D721Med (cell line): ENCODE measurements around the gene PJA2.

Source experiments
- DNase-seq: peaks from one replicate; pipeline ENCODE4 v3.0.0; 2011; ENCODE audit warnings: low spot score; ENCODE audit not compliant: insufficient read length
- FAIRE-seq: peaks from 2 replicates; lab custom pipeline; 2011; peaks lifted over from hg19 to GRCh38; lab: Jason Lieb, UNC
- CTCF ChIP-seq: IDR thresholded peaks from 2 replicates; pipeline ENCODE4 v1.5.1; 2012; ENCODE audit warnings: mild to moderate bottlenecking, control low read depth; ENCODE audit not compliant: insufficient read depth; ENCODE audit errors: missing control alignments

PJA2 gene

DNA sequence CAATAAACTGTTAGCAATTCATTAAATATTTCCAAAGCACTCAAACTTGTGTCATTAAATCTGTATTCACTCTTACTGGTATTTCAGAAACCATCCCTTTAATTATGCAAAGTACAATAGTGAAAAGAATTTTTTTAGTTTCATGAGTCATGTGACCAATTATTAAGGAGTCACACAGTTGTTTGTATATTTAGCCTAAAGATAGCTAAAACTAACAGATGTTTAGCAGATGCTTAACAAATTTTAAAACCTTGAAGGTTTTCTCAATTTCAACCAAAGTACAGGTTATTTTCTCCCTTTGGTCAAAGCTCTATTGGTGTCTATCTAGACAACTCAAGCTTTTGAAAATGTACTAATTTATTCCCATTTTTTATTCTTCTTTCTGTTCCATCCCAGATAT, 44.1 kb downstream of the PJA2 start:
- no peak for TF ChIP-seq CTCF
- no peak for DNase-seq
- FAIRE-seq = no peak

GRCh38 chr5:109364977-109365376, 44.8 kb downstream of the PJA2 start:
- no peak for FAIRE-seq
- no peak for DNase-seq
- TF ChIP-seq CTCF = no peak

GRCh38 chr5:109359642-109360041, 50.1 kb downstream of the PJA2 start:
- no peak for FAIRE-seq
- DNase-seq = no peak
- TF ChIP-seq CTCF = no peak

DNA sequence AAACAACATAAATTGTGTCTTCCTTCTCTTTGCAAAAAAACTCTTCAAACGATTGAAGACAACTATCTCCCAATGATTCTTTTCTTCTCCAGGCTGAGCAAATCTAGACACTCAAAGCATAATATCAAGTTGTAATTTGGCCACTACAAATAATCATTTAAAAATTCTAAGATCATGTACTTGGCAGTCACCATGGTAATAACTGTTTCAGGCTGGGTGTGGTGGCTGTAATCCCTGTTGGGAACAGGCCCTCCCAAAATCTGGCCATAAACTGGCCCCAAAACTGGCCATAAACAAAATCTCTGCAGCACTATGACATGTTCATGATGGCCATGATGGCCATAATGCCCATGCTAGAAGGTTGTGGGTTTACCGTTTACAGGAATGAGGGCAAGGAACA, 52.0 kb downstream of the PJA2 start:
- no peak for TF ChIP-seq CTCF
- DNase-seq = no peak
- FAIRE-seq = no peak

DNA sequence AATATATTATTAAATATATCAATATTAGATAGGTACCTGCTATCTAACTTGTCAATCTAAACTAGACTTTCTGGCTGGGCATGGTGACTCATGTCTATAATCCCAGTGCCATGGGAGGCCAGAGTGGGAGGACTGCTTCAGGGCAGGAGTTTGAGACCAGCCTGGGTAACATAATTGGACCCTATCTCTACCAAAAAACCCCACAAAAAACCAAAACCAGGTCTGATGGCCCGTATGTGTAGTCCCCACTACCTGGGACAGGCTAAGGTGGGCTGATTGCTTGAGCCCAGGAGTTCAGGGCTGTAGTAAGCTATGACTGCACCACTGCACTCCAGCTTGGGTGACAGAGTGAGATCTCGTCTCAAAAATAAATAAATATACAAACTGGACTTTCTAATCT, 55.0 kb downstream of the PJA2 start:
- FAIRE-seq (no peak), DNase-seq (no peak)
- no peak for TF ChIP-seq CTCF

DNA sequence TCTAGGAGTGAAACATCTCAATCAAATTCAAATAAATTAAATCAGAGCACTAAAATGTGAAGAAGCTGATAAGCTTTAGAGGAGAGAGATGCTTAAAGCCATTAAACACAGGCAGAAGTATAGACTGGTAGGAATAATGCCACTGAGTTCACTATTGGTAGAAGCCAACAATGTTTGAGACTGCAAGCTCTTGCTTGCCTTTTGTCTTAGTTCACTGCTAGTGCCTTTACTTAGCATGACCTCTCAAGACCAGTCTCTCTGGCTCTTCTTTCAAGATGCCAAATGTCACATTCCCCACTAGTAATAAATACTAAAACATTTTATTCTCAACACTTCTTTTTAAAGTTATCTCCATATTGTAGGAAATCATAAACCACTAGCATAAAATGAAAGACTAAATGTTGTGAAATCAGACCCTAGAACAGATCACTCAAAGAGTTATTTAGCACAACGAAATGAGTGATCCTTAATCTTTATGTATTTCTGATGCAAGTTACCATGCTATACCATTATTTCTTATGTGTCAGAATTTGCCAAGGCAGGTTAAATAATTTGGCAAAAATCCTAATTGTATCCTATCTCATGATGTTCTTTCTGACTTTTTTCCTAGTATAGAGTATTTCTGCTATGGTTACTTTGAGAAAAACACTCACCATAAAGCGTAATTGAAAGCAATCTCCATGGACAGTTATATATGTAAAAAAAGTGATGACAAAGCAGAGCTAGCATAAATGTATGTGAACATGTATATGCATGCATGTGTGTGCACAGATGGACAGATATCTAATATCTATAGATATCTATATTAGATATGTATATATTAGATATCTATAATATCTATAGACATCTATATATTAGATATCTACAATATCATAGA, 57.5 kb downstream of the PJA2 start:
- DNase-seq (no peak), FAIRE-seq (no peak)
- TF ChIP-seq CTCF = no peak
